Measurements from ENCODE around the gene TFEB.

The TFEB gene

GRCh38 chr6:41694815-41695526, 40.4 kb downstream of the TFEB start:
- DNase-seq = no peak
- TF ChIP-seq GATA1 (IDR thresholded peaks at IDR 0.05; ENCODE audit: low read depth, low read length) (no peak), POLR2A (IDR thresholded peaks at IDR 0.05; ENCODE audit: low read length) (no peak)

- TF ChIP-seq POLR2A (IDR thresholded peaks at IDR 0.05; ENCODE audit: low read length) (no peak), GATA1 (IDR thresholded peaks at IDR 0.05; ENCODE audit: low read depth, low read length) (no peak)
- no peak for DNase-seq
These were observed 41.8 kb downstream of the TFEB start for GRCh38 chr6:41693281-41694240.

GRCh38 chr6:41692730-41693129, 42.7 kb downstream of the TFEB start:
- DNase-seq = no peak
- TF ChIP-seq POLR2A (IDR thresholded peaks at IDR 0.05; ENCODE audit: low read length) (no peak), GATA1 (IDR thresholded peaks at IDR 0.05; ENCODE audit: low read depth, low read length) (no peak)

GRCh38 chr6:41692080-41692675, 43.2 kb downstream of the TFEB start:
- no peak for TF ChIP-seq GATA1 (IDR thresholded peaks at IDR 0.05; ENCODE audit: low read depth, low read length)
- TF ChIP-seq POLR2A (IDR thresholded peaks at IDR 0.05; ENCODE audit: low read length) = no peak
- no peak for DNase-seq

GRCh38 chr6:41691426-41692079, 43.9 kb downstream of the TFEB start:
- TF ChIP-seq POLR2A (IDR thresholded peaks at IDR 0.05; ENCODE audit: low read length) = no peak
- TF ChIP-seq GATA1 (IDR thresholded peaks at IDR 0.05; ENCODE audit: low read depth, low read length) = no peak
- DNase-seq = no peak

GRCh38 chr6:41690541-41691330, 44.7 kb downstream of the TFEB start:
- DNase-seq = no peak
- no peak for TF ChIP-seq POLR2A (IDR thresholded peaks at IDR 0.05; ENCODE audit: low read length)
- no peak for TF ChIP-seq GATA1 (IDR thresholded peaks at IDR 0.05; ENCODE audit: low read depth, low read length)

GRCh38 chr6:41689171-41690008, 46.0 kb downstream of the TFEB start:
- no peak for DNase-seq
- TF ChIP-seq POLR2A (IDR thresholded peaks at IDR 0.05; ENCODE audit: low read length) (no peak), GATA1 (IDR thresholded peaks at IDR 0.05; ENCODE audit: low read depth, low read length) (no peak)

GRCh38 chr6:41688256-41688965, 47.0 kb downstream of the TFEB start:
- DNase-seq = no peak
- TF ChIP-seq POLR2A (IDR thresholded peaks at IDR 0.05; ENCODE audit: low read length) (no peak), GATA1 (IDR thresholded peaks at IDR 0.05; ENCODE audit: low read depth, low read length) (no peak)

- no peak for DNase-seq
- TF ChIP-seq GATA1 (IDR thresholded peaks at IDR 0.05; ENCODE audit: low read depth, low read length) (no peak), POLR2A (IDR thresholded peaks at IDR 0.05; ENCODE audit: low read length) (no peak)
These were observed 47.8 kb downstream of the TFEB start for GRCh38 chr6:41687501-41688175.

GRCh38 chr6:41685641-41686380, 49.6 kb downstream of the TFEB start:
- no peak for DNase-seq
- no peak for TF ChIP-seq GATA1 (IDR thresholded peaks at IDR 0.05; ENCODE audit: low read depth, low read length)
- no peak for TF ChIP-seq POLR2A (IDR thresholded peaks at IDR 0.05; ENCODE audit: low read length)

Measured in erythroblast (primary cell).